GM18907 (cell line): Measurements from ENCODE around the gene ATP9A.
"Not testable (repeated sequence)": the region's sequence is repeated elsewhere in the genome, so short reads cannot be mapped to it uniquely, and the experiment has no call there.

ENCODE experiments used
- ATAC-seq: cut with Tn5 transposase; IDR thresholded peaks from one replicate; pipeline ENCODE4 v1.9.1; 2021; ENCODE audit warnings: mild to moderate bottlenecking, moderate library complexity; ENCODE audit not compliant: unreplicated experiment

The ATP9A gene

DNA sequence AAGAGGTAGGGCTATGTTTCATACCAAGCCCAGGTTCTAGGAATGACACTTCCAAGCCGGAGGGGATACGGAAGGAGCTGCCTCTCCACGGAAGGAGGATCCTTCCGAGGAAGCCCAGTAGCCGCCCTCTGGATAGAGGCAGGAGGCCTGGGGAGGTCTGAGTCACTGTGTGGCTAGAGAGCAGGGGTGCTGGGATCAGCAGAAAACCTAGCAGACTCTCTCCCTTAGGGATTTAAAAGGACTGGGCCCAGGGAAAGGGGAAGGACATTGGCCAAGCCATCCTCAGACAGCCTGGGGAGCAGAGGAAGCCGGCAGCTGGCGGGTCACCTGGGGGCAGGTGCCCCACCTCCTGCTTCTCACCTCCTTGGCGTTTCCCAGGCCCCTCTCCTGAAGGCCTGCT is 189.1 kb downstream of the ATP9A start:
- ATAC-seq = no peak

GRCh38 chr20:51578145-51578459 is 190.1 kb downstream of the ATP9A start:
- no peak for ATAC-seq

- no peak for ATAC-seq
Observed at GRCh38 chr20:51577432-51578144, 190.6 kb downstream of the ATP9A start.

DNA sequence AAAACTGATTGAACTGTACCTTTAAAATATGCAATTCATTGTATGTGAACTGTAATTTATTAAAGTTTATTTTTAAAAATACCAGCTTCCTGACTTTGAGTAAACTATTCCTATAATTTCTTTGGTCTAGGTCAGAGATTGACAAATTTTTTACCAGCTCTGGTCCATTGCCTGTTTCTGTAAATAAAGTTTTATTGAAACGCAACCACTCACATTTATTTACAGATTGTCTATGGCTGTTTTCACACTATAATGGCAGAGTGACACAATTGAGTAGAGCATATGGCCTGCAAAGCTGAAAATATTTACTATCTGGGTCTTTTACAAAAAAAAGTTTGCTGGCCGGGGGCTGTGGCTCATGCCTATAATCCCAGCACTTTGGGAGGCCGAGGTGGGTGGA is 192.7 kb downstream of the ATP9A start:
- no peak for ATAC-seq

- no peak for ATAC-seq
Observed at GRCh38 chr20:51574248-51575033, 193.7 kb downstream of the ATP9A start.

DNA sequence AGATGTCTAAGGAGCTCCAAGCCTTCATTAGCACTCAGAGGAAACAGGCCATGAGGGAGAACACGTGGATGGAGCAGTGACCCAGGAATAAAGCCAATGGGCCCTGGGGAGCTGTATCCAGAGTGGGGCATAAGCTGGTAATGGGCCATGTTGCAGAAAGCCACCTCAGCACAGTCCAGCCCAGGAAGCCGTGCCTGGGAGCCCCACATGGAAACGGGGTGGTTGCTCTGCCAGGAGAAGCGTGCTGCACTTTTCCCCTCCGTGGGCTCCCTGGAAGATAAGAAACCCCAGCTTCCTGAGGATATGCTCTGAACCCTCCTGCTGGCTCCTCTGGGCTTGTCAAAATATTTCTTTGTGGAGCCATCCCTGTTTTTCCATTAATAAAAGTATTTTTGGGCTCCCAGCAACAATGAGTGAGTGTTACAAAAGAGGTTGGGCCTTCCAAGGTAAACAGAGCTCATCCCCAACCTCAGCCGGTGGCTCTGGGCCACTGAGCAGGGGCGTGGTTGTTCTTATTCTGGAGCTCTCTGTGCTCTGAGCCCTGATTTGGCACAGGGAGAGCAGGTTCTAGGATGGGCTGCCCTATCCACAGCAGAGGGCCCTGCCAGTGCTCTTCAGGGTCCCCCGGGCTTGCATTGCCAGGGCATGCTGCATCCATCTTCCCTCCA is 194.5 kb downstream of the ATP9A start:
- no peak for ATAC-seq

DNA sequence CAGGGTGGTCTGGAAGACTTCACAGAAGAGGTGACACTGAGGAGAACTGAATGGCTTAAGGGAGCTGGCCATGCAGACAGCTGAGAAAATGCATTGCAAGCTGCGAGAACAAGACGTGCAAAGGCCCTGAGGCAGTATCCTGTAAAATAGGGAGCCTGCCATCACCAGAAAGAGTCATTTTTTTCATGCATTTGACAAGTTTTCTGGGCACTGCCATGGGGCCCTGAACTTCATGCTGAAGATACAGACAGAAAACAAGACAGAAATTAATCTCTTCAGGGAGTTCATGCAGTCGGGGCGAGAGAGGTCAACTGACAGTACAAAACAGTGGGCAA is 196.8 kb downstream of the ATP9A start:
- ATAC-seq = no peak

GRCh38 chr20:51570739-51571459 is 197.3 kb downstream of the ATP9A start:
- no peak for ATAC-seq

DNA sequence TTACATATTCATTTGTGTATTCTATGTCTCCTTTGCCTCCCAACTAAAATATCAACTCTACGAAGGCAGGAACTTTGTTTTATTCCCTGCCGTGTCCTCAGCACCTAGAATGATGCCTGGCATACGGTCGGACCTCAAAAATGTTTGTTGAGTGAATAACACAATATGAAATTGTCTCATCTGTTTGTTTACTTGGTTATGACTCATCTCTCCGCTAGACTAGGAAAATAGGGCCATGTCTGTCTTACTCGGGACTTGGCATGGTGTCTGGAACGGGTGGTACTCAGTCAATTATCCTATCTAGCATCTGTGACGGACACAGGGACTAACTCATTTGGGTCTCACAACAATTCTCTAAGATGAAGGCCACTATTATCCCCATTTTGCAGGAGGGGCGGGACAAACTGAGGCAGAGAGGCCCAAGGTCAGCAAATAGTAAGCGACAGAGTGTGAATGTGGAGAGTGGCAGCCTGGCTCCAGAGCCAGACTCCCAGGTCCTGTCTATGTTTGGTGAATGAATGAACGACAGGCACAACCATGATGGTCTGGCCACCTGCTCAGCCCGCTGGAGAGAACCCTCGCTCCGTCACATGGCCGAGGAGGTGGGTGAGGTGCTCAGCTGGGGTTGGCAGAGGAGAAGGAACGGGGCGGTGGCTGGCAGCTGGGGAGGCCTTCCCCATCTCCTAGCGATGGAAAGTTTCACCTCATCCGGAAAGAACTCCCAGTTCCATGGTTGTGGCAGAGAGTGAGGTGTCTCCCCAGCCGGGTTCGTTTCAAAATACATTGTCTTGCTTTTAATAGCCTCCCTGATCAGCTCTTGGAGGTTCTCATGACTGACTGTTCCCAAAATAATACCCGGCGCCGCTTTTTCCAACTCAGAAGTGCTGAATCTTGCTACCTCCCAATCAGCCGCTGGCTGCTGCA is 198.1 kb downstream of the ATP9A start:
- no peak for ATAC-seq

GRCh38 chr20:51568533-51568932 is 199.7 kb downstream of the ATP9A start:
- not testable (repeated sequence) for ATAC-seq

GRCh38 chr20:51567622-51568021 is 200.6 kb downstream of the ATP9A start:
- ATAC-seq = no peak

DNA sequence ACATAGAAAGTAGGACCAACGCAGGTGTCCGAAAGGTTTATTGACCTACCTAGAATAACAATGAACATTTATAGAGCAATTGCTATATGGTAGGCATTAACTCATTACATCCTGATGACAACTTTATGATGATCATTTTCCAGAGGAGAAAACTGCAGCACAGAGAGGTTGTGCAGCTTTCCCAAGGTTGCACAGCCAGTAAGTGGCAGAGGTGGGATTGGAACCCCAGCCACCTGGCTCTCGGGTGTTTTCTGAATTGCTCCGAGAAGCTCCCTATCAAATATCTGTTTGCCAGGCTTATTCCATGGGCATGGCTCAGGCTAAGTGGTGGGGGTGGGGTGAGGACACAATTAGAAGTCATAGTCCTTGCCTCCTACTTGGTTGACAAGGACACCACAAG is 201.6 kb downstream of the ATP9A start:
- no peak for ATAC-seq

DNA sequence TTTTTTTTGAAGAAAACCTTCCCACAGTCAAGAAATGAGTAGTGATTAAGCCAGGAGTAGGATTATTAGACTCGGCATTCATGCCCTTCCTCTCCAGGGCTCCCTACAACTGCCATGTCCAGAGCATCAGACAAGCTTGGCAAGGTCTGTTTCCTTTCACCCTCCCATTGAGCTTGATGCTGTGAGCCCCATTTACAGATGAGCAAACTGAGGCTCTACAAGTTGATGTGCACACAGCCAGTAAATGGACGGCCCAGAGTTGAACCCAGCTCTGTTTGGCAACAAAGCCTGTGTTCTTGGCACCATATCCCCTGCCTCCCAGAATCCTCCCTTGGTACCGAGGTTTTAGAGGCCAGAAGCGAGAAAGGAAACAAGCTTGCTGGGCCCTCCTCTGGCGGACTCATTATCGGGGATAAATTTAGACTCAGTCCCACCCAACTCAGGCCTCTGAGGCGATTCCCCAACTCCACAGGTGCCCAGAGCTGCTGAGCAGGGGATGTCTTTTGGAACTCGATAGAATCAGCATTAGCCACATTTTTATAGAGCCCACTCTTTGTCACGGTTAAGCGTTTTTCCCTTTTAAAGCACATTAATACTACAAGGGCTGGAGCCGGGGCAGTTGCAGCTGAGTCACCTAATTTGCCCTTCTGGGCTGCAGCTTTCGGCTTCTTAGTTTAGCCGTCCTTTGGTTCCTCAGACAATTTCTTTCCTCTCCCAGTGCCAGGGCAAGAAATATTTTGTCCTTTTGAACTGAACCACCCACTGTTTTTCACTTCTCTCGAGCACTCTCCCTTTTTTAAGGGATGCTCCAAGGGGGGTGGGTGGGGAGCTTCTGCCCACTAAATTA is 202.7 kb downstream of the ATP9A start:
- no peak for ATAC-seq

GRCh38 chr20:51563486-51564332 is 204.5 kb downstream of the ATP9A start:
- ATAC-seq = no peak

- no peak for ATAC-seq
Observed at GRCh38 chr20:51563174-51563485, 205.1 kb downstream of the ATP9A start.

- ATAC-seq = no peak
Observed at GRCh38 chr20:51562332-51563173, 205.6 kb downstream of the ATP9A start.

GRCh38 chr20:51562027-51562331 is 206.2 kb downstream of the ATP9A start:
- ATAC-seq = no peak
